HG03439 (cell line): Measurements from ENCODE around the gene LRRC19.

Experiments used
- ATAC-seq: cut with Tn5 transposase; IDR thresholded peaks from one replicate; pipeline ENCODE4 v1.9.1; 2021; ENCODE audit warnings: mild to moderate bottlenecking, moderate library complexity; ENCODE audit not compliant: unreplicated experiment

LRRC19 gene

GRCh38 chr9:26955921-26956859, 49.3 kb downstream of the LRRC19 start, which contains the start of gene IFT74:
IFT74 (plus strand) TSS chr9:26956412; CDS start chr9:26961968, 5,556 bp downstream.
- peak; percentile 98 for ATAC-seq

- no peak for ATAC-seq
Measured at GRCh38 chr9:26955222-26955903, 50.1 kb downstream of the LRRC19 start.

GRCh38 chr9:26954050-26954508, 51.4 kb downstream of the LRRC19 start:
- ATAC-seq = no peak

DNA sequence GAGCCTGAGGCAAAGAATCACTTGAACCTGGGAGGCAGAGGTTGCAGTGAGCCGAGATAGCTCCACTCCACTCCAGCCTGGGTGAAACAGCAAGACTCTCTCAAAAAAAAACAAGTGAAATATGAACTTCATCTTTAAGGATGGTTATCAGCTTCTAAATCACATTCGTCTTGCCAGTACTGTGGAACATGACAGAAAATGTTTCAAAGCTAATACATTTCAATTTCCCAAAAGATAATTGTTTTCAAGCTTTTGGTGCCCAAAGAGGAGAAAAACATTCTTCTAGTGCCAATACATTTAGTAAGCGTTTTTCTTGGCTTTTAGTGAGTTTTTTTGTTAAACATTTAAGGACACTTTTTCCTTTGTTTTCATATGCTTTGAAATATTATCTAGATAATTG, 53.7 kb downstream of the LRRC19 start:
- no peak for ATAC-seq

DNA sequence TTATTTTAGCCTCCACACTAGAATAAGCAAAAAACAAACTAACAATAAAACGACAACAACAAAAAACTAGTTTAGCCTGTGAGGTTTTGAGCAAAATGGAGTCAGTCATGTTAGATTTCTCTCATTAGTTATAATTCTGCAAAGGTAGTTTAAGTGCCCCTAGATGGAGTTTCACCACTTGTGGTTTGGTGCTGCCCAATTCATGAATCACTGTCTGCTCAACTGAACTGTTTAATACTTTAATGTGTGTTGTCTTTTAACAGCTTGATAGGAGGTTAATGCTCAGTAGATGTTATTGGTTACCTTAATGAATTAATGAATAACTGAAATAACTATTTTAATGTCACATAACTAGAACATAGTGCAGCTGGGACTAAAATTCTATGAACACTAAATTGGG, 55.0 kb downstream of the LRRC19 start:
- no peak for ATAC-seq

DNA sequence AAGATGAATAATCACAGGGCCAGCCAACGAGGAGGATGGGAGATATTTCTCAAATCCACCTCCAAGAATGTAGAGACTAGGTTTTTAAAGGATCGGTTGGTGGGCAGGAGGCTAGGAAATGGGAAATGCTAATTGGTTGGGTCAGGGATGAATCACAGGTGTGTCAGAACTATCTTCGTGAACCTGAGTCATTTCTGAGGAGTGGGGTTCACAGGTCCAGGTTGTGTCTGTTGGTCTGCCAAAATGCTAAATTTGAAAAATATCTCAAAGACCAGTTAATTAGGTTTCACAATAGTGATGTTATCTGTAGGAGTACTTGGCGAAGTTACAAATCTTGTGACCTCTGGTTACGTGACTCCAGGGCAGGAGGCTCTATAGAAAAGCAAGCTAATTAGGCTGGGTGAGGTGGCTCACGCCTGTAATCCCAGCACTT, 55.8 kb downstream of the LRRC19 start:
- no peak for ATAC-seq

- ATAC-seq = no peak
Measured at GRCh38 chr9:26947736-26948135, 57.7 kb downstream of the LRRC19 start.

- peak; percentile 98 for ATAC-seq
Measured at GRCh38 chr9:26946753-26947727, 58.4 kb downstream of the LRRC19 start, which contains the start of gene PLAA. PLAA (minus strand) TSS chr9:26947242; CDS start chr9:26947045, 197 bp downstream.

DNA sequence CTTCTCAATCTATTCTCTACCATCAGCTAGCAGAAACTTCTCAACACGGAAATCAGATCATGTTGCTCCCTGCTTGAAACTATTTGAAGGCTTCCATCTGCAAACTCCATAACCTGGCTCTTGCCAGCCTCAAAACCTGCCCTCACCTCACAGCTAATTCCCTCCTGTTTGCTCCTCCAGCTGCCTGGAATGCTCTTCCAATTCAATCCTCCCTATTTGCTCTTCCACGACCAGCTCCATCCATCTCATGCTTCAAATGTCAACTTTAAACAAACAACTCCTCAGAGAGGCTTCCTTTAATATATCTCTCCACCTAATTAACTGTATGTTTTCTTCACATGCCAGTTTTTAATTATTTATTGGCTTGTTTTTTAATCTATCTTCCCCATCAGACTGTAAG, 59.9 kb downstream of the LRRC19 start:
- no peak for ATAC-seq
